NCI-H2196 (cell line): ENCODE measurements around the gene PARP16.
"Not testable (repeated sequence)": the region's sequence is repeated elsewhere in the genome, so short reads cannot be mapped to it uniquely, and the experiment has no call there.

Source experiments
- DNase-seq: peaks from one replicate; lab custom pipeline; 2025; ENCODE audit not compliant: unreplicated experiment; lab: John Stamatoyannopoulos, UW

PARP16 gene

DNA sequence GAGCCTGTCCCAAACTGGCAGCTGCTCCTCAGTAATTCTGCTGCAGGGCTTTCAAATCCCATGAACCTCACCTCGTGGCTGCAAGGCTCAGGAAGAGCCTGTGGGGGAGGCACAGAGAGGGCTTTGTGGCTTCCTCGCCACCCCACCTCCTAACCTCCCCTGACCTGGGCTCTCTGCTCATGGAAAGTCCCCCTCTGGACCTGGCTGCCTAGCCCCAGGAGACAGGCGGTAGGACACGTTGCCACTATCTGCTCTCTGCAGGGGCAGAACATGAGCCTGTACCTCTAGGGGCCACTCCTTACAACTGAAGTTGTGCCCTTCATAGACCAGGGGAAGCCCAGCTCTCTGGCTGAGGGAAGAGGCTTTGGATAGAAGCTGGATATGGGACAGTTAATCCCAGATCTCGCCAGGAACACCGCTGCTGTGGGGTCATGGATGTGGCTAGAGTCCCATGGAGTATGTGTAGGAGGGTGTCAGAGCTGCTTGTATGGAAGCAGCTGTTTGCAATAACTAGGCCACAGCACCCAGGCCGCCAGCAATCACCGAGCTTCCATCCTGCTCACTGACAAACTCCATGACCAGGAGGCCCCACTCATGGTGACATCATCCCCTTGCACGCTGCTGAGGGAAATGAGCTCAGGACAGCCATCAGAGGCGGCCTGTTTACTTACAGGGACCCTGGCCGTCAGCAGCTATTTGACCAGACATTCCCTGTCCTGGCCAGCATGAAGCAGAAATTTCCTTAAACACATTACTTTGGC lies 41.4 kb downstream of the PARP16 start:
- DNase-seq = no peak

- no peak for DNase-seq
Observed at GRCh38 chr15:65244638-65245037, 42.0 kb downstream of the PARP16 start.

DNA sequence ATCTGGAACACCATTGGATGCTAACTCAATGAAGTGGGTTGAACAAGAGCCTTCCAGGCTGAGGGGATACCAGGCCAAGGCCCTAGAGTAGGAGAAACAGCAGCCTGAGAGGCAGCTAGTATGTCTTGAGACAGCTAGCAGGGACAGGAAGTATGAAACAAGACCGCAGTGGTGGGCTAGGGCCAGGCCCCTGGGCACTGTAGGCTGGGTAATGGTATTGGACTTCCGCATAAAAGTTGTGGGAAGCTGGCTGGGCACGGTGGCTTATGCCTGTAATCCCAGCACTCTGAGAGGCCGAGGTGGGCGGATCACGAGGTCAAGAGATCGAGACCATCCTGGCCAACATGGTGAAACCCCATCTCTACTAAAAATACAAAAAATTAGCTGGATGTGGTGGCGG lies 50.2 kb downstream of the PARP16 start:
- not testable (repeated sequence) for DNase-seq

- no peak for DNase-seq
Observed at GRCh38 chr15:65233696-65234095, 53.0 kb downstream of the PARP16 start.

DNA sequence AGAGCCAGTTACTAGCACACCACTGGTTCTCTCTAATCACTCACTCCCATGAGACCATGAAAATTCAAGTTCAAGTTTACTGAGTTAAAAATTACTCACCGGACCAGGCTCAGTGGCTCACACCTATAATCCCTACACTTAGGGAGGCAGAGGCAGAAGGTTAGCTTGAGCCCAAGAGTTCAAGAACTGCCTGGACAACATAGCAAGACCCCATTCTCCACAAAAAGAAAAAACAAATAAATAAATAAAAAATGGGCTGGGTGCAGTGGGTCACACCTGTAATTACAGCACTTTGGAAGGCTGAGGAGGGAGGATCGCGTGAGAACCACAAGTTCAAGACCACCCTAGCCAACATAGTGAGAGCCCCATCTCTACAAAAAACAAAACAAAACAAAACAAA lies 54.2 kb downstream of the PARP16 start:
- no peak for DNase-seq

GRCh38 chr15:65231306-65231705 lies 55.4 kb downstream of the PARP16 start:
- no peak for DNase-seq

- DNase-seq = not testable (repeated sequence)
Observed at GRCh38 chr15:65226901-65227300, 59.8 kb downstream of the PARP16 start.

GRCh38 chr15:65226221-65226620 lies 60.5 kb downstream of the PARP16 start:
- DNase-seq = no peak

DNA sequence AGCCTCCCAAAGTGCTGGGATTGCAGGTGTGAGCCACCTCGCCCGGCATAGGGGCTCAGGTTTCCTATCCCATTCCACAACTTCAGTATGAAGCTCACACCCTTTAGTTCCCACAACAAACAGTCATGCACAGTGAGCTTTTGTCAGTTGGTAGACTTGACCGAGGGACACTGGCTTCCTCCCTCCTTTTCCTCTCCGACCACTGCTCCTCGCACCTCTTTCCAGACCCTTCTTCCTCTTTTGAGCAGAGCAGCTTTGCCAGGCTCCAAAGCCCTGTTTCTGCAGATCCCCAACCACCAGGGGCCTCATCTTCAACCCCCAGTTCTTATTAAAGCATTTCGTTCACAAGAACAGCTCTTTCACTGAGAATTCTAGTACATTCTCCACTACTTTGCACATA lies 62.7 kb downstream of the PARP16 start:
- no peak for DNase-seq

- no peak for DNase-seq
Observed at GRCh38 chr15:65222891-65223290, 63.8 kb downstream of the PARP16 start.

- DNase-seq = no peak
Observed at GRCh38 chr15:65221697-65222096, 65.0 kb downstream of the PARP16 start.

GRCh38 chr15:65219137-65219536 lies 67.5 kb downstream of the PARP16 start:
- DNase-seq = no peak

GRCh38 chr15:65217526-65218482 lies 68.9 kb downstream of the PARP16 start:
- no peak for DNase-seq

GRCh38 chr15:65215496-65215895 lies 71.2 kb downstream of the PARP16 start:
- no peak for DNase-seq

GRCh38 chr15:65214010-65214409 lies 72.7 kb downstream of the PARP16 start:
- no peak for DNase-seq

GRCh38 chr15:65213241-65213640 lies 73.4 kb downstream of the PARP16 start:
- no peak for DNase-seq

- no peak for DNase-seq
Observed at GRCh38 chr15:65212097-65212496, 74.6 kb downstream of the PARP16 start.

- DNase-seq = peak; percentile 4
Observed at GRCh38 chr15:65211482-65211982, 75.2 kb downstream of the PARP16 start.

DNA sequence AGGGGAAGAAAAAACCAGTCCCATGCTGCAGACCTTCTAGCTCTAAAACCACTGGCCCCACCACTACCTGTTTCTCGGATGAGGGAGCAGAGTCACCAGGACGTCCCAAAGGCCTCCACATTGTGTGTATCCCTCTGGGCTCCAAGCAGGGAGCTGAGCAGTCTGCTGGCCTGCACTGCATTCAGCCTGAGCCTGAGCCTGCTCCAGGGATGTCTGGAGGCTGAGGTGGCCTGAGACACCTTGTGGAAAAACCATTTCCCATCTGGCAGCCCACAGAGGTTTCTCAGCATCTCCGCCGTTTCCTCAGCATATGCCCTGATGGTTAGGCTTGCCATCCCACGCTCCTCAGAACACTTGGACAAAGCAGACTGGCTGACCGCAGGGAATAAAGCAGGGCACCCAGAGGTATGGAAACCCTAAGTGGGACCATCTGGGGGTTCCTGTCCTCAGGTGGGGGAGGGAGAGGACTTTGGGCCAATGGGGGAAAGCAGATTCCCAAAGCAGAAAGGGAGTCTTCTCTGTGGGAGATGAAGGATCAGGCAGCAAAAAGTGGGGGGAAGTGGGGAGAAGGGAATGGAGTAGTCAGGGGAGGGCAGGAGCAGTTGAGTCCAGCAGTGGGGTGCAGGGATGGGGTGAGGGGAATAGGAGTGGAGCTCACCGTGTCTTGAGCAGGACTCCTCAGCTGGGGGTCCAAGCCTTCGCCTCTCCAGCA lies 75.8 kb downstream of the PARP16 start, which contains the start of gene CILP:
Gene CILP, minus strand, starts transcription at position 704 of the 712 bp plus-strand sequence. CDS start 1,718 bp downstream, outside the sequence.
- no peak for DNase-seq

DNA sequence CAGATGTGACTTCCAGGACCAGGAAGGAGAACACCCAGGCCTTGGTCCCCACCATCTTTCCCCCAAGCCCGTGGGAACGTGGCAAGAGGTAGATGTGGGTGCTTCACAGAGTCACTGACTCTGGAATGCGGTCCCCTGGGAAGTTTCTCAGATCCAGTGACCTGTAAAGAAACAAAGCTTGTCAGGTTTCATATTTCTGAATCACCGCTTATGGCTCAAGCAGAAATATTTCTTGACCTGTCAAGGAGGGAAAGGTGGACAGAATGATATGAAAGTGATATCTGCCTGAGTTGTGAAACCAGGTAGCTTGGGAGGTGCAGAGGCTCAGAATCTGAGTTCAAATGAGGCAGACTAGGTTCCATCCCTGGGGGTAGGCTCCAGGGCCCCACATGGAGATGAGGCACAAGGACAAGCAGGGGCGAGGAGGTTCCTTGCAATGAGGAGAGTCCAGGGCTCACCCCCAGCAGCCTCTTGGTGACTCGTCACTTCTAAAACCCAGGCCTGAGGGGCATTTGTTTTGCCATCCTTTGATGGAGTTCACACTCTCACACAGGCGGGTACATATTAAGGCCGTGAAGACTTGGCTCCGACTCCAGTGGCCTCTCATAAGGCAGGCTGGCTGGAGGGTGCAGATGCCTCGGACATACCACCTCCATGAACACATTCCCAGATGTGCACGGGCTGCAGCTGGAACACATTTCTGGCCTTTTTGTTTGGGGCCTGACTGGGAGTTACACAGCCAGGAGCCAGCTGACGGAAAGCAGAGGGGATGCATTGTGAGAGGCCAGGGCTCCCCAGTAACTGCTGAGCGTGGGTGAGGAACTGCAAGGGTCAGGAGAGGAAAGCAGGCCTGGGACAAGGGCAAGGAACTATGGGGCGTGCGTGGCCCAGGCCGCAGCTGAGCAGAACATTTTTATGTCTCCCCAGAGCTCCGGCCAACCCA lies 76.7 kb downstream of the PARP16 start:
- DNase-seq = no peak
